ENCODE data around the gene ZNF658.
A peak's percentile ranks its signal among the peaks of the same experiment; 100 is the strongest.
"Not testable (repeated sequence)": the region's sequence is repeated elsewhere in the genome, so short reads cannot be mapped to it uniquely, and the experiment has no call there.

Gene ZNF658

DNA sequence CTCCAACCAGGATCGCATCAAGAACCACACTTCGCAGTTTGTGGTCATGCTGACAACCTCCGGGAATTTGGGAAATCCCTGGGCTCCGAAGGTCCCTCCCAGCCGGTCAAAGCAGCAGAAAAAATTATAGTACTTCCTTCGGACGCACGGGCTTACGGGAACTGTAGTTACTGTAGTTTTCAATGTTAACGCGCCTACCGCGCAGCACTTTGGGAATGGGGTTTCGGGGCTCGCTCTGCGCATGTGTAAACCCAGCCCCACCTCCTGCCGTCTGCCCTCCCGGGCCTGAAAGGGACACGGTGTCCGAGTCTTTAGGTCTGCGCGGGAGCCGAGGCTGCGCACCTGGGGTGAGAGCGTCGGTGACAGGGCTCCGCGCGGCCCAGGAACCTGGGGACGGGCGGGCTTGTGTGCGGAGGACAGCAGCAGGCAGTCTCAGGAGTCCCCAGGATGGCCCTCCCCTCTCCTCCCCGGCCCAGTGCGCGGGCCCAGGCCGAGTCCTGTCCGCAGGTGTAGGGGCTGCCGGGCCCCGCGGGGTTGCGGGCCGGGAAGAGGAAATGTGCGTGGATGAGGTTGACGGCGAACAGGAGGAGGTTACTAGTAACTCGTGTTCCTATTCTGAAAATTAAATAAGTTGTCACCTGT, at the start of gene ZNF658:
Gene ZNF658, plus strand, starts transcription at position 236 of the 642 bp plus-strand sequence. CDS start 2,837 bp downstream, outside the sequence.
- DNase-seq (ENCODE audit: low read depth): peak; percentile 35

DNA sequence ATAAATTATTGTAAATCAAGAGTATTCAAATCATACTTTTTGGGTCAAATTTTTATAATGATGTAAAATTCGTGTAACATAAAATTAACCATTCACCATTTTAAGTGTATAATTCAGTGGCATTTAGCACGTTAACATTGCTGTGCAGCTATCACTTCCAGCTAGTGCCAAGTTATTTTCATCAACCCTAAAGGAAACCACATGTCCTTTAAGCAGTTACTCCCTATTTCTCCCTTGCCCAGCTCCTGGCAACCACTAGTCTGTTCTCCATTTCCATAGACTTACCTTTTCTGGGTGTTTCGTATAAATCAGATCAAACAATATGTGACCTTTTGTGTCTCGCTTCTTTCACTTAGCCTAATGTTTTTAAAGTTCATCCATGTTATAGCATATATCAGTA, 38.8 kb upstream of the ZNF658 start:
- not testable (repeated sequence) for DNase-seq (ENCODE audit: low read depth)

DNA sequence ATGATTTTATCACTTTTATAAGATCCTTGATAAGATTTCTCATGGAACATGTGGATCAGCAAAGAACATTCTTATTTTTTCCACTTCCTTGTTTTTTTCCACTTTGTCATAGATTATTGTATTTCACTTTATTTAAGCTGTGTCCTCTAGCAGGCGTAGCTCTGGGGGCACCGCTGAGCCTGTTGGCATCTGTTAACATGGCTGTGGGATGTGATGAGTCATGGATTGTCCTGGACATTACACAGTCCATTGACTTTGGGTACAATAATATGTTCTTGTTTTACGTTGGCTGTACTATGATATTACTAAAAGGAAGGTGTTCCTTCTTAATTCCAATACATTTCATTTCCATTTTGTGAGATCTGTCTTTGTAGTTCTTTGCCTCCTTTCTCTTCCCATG, 31.9 kb upstream of the ZNF658 start:
- not testable (repeated sequence) for DNase-seq (ENCODE audit: low read depth)

DNA sequence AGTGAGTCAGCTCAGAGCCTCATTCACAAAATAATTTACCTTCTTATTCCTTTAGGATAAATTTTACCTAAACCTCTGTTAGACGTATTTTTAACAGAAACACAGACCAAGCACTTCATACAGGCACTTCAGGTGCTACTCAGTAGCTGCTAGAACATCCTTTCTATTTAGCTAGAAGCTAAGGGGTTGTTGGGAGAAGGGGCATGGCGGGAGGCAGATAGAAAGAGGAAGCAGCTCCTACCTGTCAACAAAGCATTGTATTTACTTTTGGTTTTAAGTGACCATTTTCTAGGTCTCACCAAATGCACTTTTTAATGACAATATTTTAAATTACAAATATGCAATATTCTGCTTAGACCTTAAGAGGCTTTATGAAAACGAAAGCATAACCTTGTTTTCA, 19.9 kb upstream of the ZNF658 start:
- DNase-seq (ENCODE audit: low read depth): not testable (repeated sequence)

DNA sequence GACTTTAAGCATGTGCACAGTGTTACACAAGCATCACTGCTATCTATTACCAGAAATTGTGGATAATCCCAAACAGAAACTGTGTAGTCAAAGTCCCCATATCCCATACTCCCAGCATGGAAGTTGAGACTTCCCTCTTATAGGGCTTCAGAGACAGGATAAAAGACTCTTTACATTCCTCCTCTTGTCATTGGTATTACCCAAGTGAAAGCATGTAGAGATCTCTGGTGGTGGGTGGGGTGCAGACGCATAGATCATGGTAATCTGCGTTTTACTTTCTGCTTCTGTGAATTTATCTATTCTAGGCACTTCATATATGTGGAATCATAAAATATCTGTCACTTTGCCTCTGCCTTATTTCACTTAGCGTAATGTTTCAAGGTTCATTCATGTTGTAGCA, 18.7 kb upstream of the ZNF658 start:
- not testable (repeated sequence) for DNase-seq (ENCODE audit: low read depth)

DNA sequence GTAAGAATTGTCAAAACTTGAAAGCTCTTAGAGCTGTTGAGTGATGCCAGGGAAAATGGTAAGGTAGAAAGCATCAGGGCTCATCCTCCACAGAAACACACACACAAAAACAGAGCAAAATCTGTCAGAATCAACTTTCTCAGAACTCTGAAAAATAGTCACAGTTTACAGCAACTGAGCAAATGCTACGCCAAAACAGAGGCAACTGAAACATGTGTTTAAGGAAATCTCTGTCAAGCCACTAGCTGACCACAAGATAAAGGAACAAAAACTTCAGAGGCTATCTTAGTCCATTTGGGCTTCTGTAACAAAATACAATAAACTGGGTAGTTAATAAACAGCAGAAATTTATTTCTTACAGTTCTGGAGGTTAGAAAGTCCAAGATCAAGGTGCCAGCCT, 10.2 kb upstream of the ZNF658 start:
- not testable (repeated sequence) for DNase-seq (ENCODE audit: low read depth)

DNA sequence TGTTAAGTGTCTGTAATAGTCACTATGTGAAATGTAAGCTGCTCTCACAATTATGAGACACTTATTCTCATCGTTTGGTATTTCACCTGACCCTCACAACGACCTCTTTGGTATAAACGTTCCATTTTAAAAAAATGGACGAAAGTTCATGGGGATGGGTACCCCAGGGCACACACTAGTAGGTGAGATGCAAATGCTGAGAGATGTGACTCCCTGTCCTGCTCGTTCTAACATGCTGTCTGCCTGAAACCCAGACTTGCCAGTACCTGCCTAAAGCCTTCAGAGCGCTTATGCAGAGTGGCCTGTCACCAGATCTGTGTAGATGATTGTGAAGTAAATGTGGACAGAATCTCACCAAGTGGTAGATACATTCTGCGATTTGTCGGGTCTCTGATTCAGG, 616 bp downstream of the ZNF658 start:
- DNase-seq (ENCODE audit: low read depth): not testable (repeated sequence)

DNA sequence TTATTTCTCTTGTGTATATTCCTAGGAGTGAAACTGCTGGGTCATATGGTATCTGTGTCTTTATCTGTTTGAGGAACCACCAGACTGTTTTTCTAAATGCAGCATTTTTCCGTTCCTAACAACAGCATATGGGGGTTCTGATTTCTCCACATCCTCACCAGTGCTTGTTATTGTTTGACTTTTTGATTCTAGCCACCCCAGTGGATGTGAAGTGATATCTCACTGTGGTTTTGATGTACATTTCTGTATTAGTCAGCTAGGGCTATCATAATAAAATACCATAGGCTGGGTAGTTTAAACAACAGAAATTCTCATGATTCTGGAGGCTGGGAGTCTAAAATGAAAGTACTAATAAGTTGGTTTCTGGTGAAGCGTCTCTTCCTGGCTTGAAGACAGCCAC, 9.0 kb downstream of the ZNF658 start:
- DNase-seq (ENCODE audit: low read depth): not testable (repeated sequence)

DNA sequence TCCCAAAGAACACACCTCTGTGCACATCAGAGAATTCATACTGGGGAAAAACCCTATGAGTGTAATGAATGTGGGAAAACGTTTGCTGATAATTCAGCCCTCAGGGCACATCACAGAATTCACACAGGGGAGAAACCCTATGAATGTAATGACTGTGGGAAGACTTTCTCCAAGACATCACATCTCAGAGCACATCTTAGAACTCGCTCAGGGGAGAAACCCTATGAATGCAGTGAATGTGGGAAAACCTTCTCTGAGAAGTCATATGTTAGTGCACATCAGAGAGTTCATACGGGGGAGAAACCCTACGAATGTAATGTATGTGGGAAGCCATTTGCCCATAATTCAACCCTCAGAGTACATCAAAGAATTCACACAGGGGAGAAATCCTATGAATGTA, 19.5 kb downstream of the ZNF658 start:
- not testable (repeated sequence) for DNase-seq (ENCODE audit: low read depth)

DNA sequence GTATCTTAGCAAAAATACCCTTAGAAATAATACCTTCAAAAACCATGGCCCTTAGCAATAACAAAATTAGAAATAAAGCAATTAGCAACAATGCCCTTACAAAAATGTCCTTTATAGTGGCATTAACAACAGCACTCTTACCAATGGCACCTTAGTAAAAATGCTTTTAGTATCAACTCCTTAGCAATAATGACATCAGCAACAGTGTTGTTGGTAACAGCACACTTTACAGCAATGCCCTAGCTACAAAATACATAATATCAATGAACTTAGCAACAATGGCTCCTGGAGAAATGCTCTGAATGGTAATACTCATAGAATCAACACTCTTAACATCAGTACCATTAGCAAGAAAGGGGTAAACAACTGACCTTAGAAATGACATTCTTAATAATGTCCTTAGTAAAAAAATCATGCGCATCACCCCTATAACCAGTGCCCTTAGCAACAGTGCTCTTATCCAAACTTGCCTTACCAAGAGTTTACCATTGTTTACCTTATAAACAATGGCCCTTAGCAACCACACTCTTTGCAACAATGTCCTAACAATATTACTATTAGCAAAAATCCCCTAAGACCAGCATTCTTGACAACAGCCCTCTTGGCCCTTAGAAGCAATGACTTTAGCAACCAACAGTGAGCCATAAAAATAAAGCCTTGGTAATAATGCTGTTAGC, 35.8 kb downstream of the ZNF658 start:
- not testable (repeated sequence) for DNase-seq (ENCODE audit: low read depth)

DNA sequence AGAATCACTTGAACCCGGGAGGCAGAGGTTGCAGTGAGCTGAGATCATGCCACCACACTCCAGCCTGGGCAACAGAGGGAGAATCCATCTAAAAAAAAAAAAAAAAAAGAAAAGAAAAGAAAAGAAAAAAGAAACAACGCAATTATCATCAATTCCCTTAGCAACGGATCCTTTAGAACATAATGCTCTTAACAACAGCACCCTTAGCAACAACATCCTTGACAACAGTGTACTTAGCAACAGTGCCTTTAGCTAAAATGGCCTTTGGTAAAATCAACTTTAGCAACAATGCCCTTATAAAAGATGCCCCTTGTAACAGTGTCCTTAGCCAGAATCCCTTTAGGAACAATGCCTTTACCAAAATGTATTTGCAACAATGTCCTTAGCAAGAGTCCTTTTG, 37.1 kb downstream of the ZNF658 start:
- DNase-seq (ENCODE audit: low read depth): not testable (repeated sequence)

DNA sequence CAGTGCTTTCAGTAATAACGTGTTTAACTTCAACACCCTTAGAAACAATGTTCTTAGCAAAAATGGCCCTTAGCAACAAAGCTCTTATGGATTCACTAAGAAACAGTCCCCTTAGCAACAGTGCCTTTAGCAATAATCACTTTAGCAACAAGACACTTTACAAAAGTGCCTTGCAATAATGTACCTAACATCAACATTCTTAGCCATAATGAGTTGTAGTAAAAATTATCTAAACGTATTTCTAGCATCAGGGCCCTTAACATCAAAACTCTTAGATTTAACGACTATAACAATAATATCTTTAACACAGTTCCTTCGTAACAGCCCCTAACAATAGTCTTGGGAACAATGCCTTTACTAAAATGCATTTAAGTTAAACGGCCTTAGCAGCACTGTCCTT, 37.8 kb downstream of the ZNF658 start:
- not testable (repeated sequence) for DNase-seq (ENCODE audit: low read depth)

DNA sequence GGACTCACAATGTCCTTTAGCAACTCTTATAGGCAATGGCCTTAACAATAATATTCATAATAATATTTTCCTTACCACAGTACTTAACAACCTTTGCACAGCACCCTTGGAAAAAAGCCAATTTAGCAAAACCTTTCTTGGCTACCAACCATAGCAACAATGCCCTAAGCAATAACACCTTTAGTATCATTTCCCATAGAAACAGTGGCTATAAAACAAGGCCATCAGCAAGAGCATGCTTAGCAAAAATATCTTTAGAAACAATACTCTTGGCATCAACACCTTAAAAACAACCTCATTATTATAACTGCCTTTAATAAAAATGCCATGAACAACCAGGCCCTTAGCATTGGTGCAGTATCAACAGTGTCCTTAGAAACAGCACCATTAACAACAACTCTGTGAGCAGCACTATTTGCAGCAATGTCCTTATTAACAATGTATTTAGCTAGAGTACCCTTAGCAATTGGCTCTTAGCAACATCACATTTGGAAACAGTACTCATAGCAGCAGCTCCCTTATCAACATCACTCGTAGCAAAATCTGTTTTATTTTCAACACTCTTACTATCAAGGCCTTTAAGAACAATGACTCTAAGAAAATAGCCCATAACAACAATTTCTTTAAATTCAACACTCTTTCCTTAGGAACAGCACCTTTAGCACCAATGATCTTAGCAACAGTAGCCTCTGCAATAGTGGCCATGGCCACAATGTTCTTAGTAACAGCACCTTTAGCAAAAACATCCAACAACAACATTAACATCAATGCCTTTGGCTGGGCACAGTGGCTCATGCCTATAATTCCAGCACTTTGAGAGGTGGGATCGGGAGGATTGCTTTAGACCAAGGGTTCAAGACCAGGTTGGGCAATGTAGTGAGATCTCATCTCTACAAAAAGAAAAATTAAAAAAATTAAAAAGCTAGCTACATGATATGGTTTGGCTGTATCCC, 39.6 kb downstream of the ZNF658 start:
- not testable (repeated sequence) for DNase-seq (ENCODE audit: low read depth)

DNA sequence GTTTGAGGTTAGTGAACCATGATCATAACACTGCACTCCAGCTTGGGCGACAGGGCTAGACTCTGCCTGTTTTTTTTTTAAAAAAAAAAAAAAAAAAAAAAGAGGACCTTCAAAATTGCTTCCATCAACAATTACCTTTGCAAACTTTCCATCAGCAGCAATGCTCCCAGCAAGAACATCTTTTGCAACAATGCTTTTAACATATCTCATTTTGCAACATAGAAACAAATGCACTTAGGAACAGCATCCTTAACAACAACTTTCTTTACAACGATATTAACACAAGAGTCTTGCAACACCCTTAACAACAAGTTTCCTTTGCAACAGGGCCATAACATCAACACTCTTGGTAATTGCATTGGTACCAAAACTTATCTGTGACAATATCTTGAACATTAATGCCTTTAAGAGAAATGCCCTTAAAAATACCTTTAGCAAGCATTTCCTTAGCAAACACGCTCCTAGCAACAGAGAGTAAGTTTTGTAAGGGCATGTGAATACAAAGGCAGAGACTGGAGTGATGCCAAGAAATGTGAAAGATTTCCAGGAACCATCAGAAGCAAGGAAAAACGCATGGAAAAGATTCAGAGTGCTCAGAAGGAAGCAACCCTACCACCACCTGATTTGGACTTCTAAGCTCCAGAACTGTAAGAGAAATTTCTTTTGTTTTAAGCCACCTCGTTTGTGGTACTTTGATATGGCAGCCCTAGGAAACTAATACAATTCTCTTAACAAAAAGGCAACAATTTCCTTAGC, 42.1 kb downstream of the ZNF658 start:
- not testable (repeated sequence) for DNase-seq (ENCODE audit: low read depth)

DNA sequence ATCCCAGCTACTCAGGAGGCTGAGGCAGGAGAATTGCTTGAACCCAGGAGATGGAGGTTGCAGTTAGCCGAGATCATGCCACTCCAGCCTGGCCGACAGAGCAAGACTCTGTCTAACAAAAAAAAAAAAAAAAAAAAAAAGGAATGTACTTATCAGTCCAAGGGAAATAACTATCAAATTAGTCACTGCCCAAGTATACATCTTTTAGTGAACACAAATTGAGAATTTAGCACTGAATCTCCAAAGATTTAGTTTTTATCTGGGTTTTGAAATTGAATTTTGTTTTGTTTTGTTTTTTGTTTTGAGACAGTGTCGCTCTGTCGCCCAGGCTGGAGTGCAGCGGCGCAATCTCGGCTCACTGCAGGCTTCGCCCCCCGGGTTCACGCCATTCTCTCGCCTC, 52.1 kb downstream of the ZNF658 start:
- DNase-seq (ENCODE audit: low read depth): not testable (repeated sequence)

Measured in activated T-helper 1 cell treated with Interleukin-2 at 50 U/mL for 16 hours (primary cell).